HG03064 (cell line): ENCODE data around the gene ORM1.

Experiments
- ATAC-seq: cut with Tn5 transposase; IDR thresholded peaks from one replicate; pipeline ENCODE4 v1.9.1; 2021; ENCODE audit warnings: low read depth; ENCODE audit not compliant: unreplicated experiment

The ORM1 gene

DNA sequence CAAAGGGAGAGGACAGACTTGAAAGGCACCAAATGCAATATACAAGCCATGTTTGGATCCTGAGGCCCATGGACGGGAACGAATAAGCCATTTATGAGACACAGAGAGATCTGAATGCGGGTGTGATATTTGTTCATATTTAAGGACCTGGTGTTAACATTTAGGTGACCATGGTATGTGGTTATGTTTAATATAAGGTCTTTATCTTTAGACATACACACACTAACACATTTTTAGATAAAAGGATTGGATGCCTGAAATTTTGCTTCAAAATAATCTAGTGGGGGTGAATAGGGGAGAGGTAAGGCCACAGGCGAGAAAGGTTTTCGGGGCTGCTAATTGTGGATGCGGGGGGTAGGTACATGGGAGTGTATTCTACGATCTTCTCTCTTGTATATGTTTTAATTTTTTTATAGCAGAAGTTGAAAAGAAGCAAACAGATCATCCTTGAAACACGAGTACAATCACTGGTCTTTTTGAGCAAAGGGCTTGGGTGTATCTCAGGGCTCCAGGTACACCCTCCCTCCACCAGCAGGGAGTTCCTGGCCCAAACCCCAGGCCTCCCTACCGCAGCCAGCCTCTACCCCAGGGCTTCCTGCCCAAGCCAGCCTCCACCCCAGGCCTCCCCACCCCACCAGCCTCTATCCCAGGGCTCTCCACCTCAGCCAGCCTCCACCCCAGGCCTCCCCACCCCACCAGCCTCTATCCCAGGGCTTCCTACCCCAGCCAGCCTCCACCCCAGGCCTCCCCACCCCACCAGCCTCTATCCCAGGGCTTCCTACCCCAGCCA, 52.7 kb downstream of the ORM1 start:
- ATAC-seq: no peak
